K562 treated with DMSO at 1 percent for 48 hours (cell line): ENCODE measurements around the gene RXFP4. TPM values are rescaled to one million over a fixed set of nuclear protein-coding genes. Genes with fewer than 3 reads are reported as not detected.

Experiments
- total RNA-seq: library from RNA; unstranded; fragments of 300-600 nt; gene quantifications from 2 replicates; pipeline ENCODE4 v1.2.3, GENCODE V29; 2022; ENCODE audit warnings: low replicate concordance; ENCODE audit errors: extremely low read depth

Gene RXFP4
- not detected in 2 replicates for total RNA-seq

DNA sequence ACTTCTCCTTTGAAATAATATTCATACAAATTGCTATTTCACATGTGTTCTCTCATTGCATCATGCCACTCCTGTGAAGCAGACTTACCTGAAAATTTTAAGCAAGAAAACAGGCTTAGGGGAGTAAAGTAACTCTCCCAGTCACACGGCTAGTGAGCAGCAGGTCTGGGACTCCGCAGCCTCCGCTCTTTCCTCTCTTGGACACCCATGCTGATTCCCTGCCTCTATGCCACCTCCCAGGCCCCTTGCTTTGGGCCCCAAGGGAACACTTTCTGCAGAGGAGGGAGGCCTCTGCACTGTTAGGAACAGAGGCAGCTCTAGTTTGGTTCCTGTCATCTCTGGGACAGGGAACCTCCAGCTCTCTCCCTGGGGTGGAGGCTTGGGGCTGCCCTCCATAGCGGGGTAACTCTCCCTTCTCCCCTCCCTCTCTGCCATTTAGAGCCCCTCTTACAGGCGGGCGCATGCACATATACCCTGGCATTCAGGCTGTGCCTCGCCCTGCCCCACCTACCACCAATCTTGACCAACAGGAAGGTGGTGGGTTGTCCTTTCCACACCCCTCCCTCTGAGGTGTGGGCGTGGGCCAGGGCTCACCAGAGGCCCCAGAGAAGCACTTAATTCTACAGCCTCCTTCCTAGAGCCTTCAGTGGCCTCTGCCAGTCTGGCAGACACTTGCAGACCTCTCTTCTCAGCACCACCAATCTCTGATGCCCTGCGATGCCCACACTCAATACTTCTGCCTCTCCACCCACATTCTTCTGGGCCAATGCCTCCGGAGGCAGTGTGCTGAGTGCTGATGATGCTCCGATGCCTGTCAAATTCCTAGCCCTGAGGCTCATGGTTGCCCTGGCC, at the start of gene RXFP4:
RXFP4 (plus strand) TSS at position 646 of the 852 bp plus-strand sequence; CDS start at position 718, 72 bp downstream.

DNA sequence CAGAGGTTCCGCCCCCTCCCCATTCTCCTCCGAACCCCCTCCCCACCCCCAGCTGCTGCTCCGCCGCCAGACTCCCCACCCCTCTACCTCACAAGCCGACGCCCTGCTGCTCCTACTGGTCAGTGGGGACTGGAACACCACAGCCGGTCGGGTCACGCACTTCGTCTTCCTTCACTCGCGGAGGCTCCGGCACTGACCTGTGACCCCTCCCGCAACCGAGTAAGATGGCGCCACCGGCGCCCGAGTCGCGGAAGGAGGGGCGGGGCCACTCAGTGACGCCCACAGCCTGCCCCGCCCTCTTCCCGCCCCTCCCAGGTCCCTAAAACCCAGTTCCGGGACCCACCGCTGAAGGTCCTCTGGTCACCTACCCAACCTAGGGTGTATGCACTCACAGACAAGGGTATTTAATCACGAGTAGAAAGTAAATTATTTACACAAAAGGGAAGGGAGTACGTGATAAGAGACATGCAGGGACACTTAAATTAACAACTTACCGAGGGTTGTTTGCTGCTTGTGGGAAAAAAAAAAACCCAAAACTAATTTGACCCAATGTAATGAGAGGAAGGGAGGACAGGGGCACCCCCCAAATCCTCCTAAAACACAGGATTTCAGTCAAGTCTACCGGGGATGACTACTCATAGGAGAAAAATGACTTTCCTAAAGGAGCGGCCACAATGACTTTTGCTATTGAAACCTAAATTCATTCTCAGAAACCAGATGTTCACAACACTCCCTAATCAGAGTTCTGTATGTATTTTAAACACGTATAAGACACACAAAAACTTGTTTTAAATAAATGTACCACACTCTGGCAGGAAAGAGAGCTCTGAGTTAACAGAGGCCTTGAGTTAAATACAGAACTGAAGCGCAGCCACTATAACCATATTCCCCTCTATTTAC, 30.0 kb upstream of the RXFP4 start, which contains the start of gene RIT1:
RIT1 (minus strand) TSS at position 194 of the 900 bp plus-strand sequence. CDS start 588 bp downstream, outside the sequence.

DNA sequence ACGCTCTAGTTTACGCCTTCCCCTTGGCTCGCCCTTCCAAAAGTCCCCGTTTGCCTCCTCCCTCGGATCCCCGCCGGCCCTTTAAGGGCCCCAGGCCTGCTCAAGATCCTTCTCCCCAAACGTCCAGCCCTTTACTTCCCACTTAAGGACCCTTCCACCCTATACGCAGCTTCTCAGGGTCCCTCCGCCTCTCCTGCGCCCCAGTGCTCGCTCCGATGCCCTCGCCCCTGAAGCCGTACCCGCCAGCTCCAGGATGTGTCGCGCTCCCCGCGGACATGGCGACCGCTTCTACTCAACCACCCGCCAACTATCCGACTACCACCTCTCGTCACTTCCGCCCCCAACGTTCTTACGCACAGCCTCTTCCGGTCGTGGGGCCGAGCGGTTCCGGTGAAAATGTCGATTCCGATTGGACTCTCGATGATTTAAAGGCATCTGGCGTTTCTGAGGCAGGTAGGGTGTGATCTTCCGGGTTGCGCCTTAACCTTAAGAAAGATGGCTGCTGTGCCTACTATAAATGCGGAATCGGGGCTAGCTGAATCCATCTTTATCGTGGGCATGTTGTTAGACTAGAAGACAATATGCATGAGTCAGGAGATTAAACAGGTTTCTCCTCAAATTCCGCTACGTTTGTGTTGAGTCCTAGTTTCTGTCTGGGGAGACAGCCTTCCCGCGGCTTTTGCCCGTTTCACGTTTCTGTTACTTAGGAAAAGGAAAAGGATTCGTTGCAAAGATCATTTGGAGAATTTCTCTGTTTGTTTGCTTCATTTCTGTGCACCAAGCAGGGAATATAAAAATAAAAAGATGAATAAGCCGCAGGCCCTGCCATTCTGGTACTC, 7.1 kb upstream of the RXFP4 start, which contains the start of gene KHDC4:
KHDC4 (minus strand) TSS at position 317 of the 839 bp plus-strand sequence; CDS start at position 277, 40 bp downstream.

GRCh38 chr1:155978325-155978972, 37.0 kb downstream of the RXFP4 start, which contains the start of gene ARHGEF2:
ARHGEF2 (minus strand) TSS chr1:155978547; CDS start chr1:155978427, 120 bp downstream.

Other genes starting within 250 kb of the RXFP4 start
- not detected in 2 replicates for gene GON4L, start 84.4 kb upstream of the RXFP4 start, total RNA-seq
- not detected in 2 replicates for gene SYT11, start 82.1 kb upstream of the RXFP4 start, total RNA-seq
- not detected in 2 replicates for gene RIT1, start 30.3 kb upstream of the RXFP4 start, total RNA-seq
- gene KHDC4, start 7.2 kb upstream of the RXFP4 start, total RNA-seq, result not detected in 2 replicates
- gene ARHGEF2, start 36.9 kb downstream of the RXFP4 start, total RNA-seq, result not detected in 2 replicates
- not detected in 2 replicates for gene SSR2, start 79.3 kb downstream of the RXFP4 start, total RNA-seq
- gene UBQLN4, start 112.2 kb downstream of the RXFP4 start, total RNA-seq, result not detected in 2 replicates
- gene LAMTOR2, start 113.1 kb downstream of the RXFP4 start, total RNA-seq, result not detected in 2 replicates
- not detected in 2 replicates for gene RAB25, start 119.5 kb downstream of the RXFP4 start, total RNA-seq
- not detected in 2 replicates for gene MEX3A, start 140.8 kb downstream of the RXFP4 start, total RNA-seq
- not detected in 2 replicates for gene LMNA, start 173.1 kb downstream of the RXFP4 start, total RNA-seq
- not detected in 2 replicates for gene SEMA4A, start 211.9 kb downstream of the RXFP4 start, total RNA-seq